Measurements from ENCODE around the gene LDLR. TPM values are rescaled to one million over a fixed set of nuclear protein-coding genes. Genes with fewer than 3 reads are reported as not detected.
A peak's percentile ranks its signal among the peaks of the same experiment; 100 is the strongest.
"Not testable (repeated sequence)": the region's sequence is repeated elsewhere in the genome, so short reads cannot be mapped to it uniquely, and the experiment has no call there.

The LDLR gene
- polyA plus RNA-seq, 3 donors, result 19.9 to 24.8 (median 23.3) TPM

GRCh38 chr19:11138601-11139300 is 49.5 kb downstream of the LDLR start:
- DNase-seq (ENCODE audit: low read depth in 3 of 3, low spot score in 2 of 3), result no peak

DNA sequence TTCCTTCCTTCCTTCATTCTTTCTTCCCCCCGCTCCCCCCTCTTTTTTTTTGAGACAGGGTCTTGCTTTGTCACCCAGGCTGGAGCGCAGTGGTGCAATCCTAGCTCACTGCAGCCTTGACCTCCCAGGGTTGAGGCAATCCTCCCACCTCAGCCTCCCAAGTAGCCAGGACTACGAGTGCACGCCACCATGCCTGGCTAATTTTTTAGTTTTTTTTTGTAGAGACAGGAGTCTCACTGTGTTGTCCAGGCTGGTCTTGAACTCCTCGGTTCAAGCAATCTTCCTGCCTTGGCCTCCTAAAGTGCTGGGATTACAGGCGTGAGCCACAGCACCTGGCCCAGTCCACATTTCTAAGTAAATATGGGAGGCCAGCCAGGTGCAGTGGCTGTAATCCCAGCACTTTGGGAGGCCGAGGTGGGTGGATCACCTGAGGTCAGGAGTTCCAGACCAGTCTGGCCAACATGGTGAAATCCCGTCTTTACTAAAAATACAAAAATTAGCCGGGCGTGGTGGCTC is 50.8 kb downstream of the LDLR start:
- not testable (repeated sequence) for DNase-seq (ENCODE audit: low read depth in 3 of 3, low spot score in 2 of 3)

DNA sequence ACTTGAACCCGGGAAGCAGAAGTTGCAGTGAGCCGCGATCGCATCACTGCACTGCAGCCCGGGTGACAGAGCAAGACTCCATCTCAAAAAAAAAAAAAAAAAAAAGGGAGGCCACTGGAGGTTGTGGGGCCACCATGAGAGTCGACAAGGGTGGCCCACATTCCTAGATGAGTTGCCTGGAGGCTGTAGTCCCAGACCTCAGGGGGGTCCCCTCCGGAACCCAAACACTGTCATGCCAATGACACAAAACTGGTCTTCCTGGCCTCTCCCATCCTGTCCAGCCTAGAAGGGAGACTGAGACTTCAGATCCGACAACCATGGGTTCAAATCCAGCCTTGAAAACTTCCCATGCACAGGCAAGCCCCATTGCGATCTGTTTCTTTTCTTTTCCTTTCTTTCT is 51.6 kb downstream of the LDLR start:
- no peak for DNase-seq (ENCODE audit: low read depth in 3 of 3, low spot score in 2 of 3)

- no peak for DNase-seq (ENCODE audit: low read depth in 3 of 3, low spot score in 2 of 3)
These were observed 52.8 kb downstream of the LDLR start for GRCh38 chr19:11141937-11142527.

DNA sequence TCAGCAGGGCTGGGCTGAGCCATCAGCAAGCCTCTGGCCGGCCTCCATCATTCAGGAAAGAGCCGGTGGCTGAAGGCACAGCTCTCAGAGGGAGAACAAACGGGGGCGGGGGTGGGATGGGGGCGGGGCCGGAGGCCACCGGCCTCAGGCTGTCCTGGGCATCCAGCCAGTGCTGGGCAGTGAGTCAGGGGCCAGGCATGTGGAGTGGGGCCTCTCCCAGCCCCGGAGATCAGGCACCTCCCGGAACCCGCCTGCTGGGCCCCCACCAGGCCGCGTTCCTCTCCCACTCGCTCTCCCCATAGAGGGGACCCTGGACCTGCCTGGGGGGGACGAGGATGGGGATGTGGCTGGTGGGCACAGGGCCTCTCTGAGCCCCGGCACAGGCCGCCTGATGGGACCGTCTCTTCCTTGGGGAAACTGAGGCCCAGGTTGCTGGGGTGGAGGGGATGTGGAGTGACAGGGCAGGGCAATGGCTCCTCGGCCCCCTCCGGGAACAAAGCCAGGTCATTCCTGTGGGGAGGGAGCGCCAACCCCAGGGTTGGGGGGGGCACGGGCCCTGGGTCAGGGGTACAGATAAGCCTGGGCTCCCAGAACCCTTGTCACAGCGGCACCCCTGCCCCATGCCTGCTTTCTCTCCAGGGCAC is 53.4 kb downstream of the LDLR start:
- DNase-seq (ENCODE audit: low read depth in 3 of 3, low spot score in 2 of 3), result peak in 2 of 3 donors; percentile 47 to 70

- no peak for DNase-seq (ENCODE audit: low read depth in 3 of 3, low spot score in 2 of 3)
These were observed 56.3 kb downstream of the LDLR start for GRCh38 chr19:11145536-11145924.

DNA sequence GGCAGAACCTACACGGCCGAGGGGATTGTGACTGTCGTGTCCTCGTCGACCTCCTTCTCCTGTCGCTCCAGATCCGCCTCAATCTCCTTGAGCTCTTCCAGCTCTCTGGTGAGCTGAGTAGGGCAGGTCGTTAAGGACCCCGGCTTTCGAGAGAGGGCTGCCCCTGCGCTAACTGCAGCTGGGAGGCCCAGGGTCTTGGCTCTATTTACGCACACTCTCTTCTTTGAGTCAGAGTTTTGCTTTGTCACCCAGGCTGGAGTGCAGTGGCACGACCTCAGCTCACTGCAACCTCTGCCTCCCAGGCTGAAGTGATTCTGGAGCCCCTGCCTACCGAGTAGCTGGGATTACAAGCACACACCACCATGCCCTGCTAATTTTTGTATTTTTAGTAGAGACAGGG is 58.7 kb downstream of the LDLR start:
- DNase-seq (ENCODE audit: low read depth in 3 of 3, low spot score in 2 of 3), result no peak

DNA sequence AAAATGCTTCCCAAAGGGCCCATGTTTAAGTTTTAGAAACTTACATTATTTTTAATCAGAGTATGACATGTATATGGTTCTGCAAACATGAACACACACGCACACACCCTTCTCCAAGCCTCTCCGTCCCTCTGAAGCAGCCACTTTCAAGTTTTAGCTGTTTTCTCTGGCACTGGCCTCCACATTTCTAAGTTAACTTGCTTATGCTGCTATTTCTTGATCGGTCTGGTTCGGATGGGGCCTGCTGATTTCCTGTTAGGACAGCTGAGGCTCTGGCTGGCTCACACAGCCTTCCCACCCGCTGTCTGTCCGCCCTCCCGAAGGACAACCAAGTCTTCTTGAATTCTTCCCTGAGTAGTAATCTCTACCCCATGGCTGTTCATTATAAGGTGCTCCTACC is 61.9 kb downstream of the LDLR start:
- no peak for DNase-seq (ENCODE audit: low read depth in 3 of 3, low spot score in 2 of 3)

DNA sequence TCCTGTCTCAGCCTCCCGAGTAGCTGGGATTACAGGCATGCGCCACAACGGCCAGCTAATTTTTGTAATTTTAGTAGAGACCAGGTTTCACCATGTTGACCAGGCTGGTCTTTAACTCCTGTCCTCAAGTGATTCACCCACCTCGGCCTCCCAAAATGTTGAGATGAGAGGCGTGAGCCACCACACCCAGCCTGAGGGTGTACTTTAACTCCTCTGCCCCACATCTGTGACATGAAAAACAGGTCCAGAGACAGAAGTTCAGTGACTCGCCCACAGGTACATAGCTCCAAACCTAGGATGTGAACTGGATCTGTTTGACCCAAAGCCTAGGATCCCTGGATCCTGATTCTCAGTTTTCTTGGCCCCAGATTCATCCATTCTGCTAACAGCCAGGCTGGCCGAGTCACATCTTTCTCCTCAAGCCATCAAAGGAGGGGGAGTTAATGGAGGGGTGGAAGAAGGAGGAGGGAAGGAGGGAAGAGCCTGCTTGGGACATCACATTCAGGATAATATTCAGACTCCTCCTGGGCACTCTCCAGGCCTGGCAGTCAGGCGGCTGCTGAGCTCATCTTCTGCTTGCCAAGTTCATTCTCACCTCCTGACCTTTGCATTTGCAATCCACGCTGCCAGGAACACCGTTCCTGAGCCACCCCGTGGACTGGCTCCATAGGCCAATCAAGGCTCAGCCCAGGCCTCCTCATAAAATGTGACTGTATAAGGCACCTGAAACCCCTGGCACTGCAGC is 63.2 kb downstream of the LDLR start:
- DNase-seq (ENCODE audit: low read depth in 3 of 3, low spot score in 2 of 3), result no peak

DNA sequence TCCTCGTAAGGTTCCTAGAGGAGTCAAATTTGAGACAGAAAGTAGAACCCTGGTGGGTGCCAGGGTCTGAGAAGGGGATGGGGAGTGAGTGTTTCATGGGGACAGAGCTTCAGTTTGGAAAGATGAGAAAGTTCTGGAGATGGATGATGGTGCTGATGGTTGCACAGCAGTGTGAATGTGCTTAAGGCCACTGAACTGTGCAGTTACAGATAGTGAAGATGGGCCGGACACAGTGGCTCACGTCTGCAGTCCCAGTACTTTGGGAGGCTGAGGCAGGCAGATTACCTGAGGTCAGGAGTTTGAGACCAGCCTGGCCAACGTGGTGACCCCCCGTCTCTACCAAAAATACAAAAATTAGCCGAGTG is 65.4 kb downstream of the LDLR start:
- no peak for DNase-seq (ENCODE audit: low read depth in 3 of 3, low spot score in 2 of 3)

GRCh38 chr19:11155373-11156120 is 66.3 kb downstream of the LDLR start, which contains the start of gene SPC24:
Gene SPC24 (minus strand): TSS chr19:11155782. CDS start chr19:11155776, 6 bp downstream.
- peak; percentile 91 to 97 (median 93) for DNase-seq (ENCODE audit: low read depth in 3 of 3, low spot score in 2 of 3)

- no peak for DNase-seq (ENCODE audit: low read depth in 3 of 3, low spot score in 2 of 3)
These were observed 70.6 kb downstream of the LDLR start for GRCh38 chr19:11159598-11160439.

DNA sequence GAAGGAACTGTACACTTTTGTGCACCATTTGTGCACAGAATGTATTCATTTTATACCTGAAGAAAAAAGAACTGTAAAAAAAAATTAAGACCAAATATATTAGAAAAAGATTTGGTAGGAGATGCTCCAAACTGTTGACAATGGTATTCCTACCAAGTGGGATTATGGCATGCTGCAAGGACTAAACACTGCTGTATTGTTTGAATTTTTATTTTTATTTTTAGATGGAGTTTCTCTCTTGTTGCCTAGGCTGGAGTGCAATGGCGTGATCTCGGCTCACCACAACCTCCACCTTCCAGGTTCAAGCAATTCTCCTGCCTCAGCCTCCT is 71.1 kb downstream of the LDLR start:
- not testable (repeated sequence) for DNase-seq (ENCODE audit: low read depth in 3 of 3, low spot score in 2 of 3)

DNA sequence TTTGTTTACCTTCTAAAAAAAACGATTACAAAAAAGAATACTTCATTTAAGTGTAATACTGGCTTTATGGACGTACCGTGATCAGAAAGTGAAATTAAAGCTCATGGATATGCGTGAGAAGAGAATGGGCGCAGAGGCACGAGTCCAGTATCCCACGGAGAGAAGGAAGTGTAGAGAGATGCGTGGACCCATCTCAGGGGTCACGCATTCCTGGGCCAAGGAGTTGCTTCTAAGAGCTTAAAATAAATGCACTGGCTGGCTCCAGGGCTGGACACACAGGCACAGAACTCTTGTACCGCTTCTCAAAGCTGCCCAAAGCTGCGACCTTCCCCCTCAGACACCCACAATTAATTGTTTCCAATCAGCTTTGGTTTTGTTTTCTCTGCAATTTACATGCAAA is 75.0 kb downstream of the LDLR start:
- no peak for DNase-seq (ENCODE audit: low read depth in 3 of 3, low spot score in 2 of 3)

- DNase-seq (ENCODE audit: low read depth in 3 of 3, low spot score in 2 of 3), result peak in 1 of 3 donors; percentile 48
These were observed 75.7 kb downstream of the LDLR start for GRCh38 chr19:11164879-11165406.

DNA sequence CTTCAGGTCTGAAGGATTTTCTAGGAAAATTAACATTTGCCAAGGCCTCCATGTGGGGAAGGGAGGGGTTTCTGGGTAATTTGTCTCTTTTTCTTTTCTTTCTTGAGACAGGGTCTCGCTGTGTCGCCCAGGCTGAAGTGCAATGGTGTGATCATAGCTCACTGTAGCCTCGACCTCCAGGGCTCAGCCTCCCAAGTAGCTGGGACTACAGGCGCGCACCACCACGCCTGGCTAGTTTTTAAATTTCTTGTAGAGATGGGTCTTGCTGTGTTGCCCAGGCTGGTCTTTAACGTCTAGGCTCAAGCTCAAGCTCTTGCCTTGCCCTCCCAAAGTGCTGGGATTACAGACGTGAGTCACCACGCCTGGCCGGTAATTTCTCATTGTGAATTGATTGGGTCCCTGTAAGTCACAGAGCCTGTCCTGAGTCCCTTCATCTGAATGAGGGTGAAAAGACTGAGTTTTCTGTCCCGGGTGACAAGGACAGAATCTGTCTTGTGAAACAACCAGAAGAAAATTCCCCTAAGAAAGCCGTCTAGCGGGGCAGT is 76.3 kb downstream of the LDLR start:
- DNase-seq (ENCODE audit: low read depth in 3 of 3, low spot score in 2 of 3), result no peak

GRCh38 chr19:11166281-11167142 is 77.2 kb downstream of the LDLR start:
- no peak for DNase-seq (ENCODE audit: low read depth in 3 of 3, low spot score in 2 of 3)

- no peak for DNase-seq (ENCODE audit: low read depth in 3 of 3, low spot score in 2 of 3)
These were observed 79.3 kb downstream of the LDLR start for GRCh38 chr19:11168568-11168967.

Data from right renal cortex interstitium (tissue), 3 donors.